Cardiac muscle cell (in vitro differentiated cells and primary cell): ENCODE measurements around the gene ABCA1. TPM values are rescaled to one million over a fixed set of nuclear protein-coding genes. Genes with fewer than 3 reads are reported as not detected.

Source experiments
- DNase-seq, 2 donors: peaks; one replicate each; pipeline versions ENCODE4 v3.0.0 to v3.0.0-alpha.2; 2010 to 2017; ENCODE audit warnings: low read depth in 1 of 2, low spot score in 1 of 2
- H3K27ac ChIP-seq: fragments of 200-600 bp; sonication (generic); 2 replicates; pipeline ENCODE4 v1.5.1; 2016
- H3K27me3 ChIP-seq: fragments of 200-600 bp; sonication (generic); 2 replicates; pipeline ENCODE4 v1.6.0; 2016; ENCODE audit warnings: control low read depth
- H3K36me3 ChIP-seq: fragments of 200-600 bp; sonication (generic); 2 replicates; pipeline ENCODE4 v1.5.1; 2016; ENCODE audit warnings: control low read depth
- H3K4me1 ChIP-seq: fragments of 200-600 bp; sonication (generic); 2 replicates; pipeline ENCODE4 v1.8.1; 2017; ENCODE audit warnings: low read depth, mild to moderate bottlenecking, mixed run types
- H3K4me3 ChIP-seq: fragments of 200-600 bp; sonication (generic); 2 replicates; pipeline ENCODE4 v1.5.1; 2016; ENCODE audit warnings: mild to moderate bottlenecking
- H3K9me3 ChIP-seq: fragments of 200-600 bp; sonication (generic); 2 replicates; pipeline ENCODE4 v1.5.1; 2017; ENCODE audit warnings: low read depth, mild to moderate bottlenecking, control low read depth
- CTCF ChIP-seq: IDR thresholded peaks from 2 replicates; pipeline ENCODE4 v1.5.1; 2012; ENCODE audit warnings: low read depth, mild to moderate bottlenecking, low read length
- polyA plus RNA-seq: library from polyadenylated mRNA; unstranded; fragments of >200 nt; fragmentation: Nextera tagmentation; extraction: Ambion mirVana; gene quantifications from 2 replicates; pipeline ENCODE4 v1.2.1, GENCODE V29; 2016
- total RNA-seq: library from RNA; depleted of rRNA; stranded (reverse); fragments of >200 nt; gene quantifications from 2 replicates; pipeline ENCODE4 v1.2.3, GENCODE V29; 2016

The ABCA1 gene
- total and polyA plus RNA-seq, 2 experiments from 2014 or later, result 2.5 to 23.0 TPM

GRCh38 chr9:104885818-104886709 is 41.9 kb downstream of the ABCA1 start:
- no peaks in the 10 kb centered on the region for H3K9me3 ChIP-seq
- H3K4me1 ChIP-seq, result no peaks in the 10 kb centered on the region
- no peak overlapping the region for H3K27ac ChIP-seq
- no peaks in the 10 kb centered on the region for H3K27me3 ChIP-seq
- DNase-seq, result no peak
- no peak for TF ChIP-seq CTCF
- peaks cover 15% of the 10 kb centered on the region for H3K36me3 ChIP-seq
- no peak overlapping the region for H3K4me3 ChIP-seq

- no peak for DNase-seq
- peaks cover 7% of the 10 kb centered on the region for H3K36me3 ChIP-seq
- TF ChIP-seq CTCF, result no peak
- H3K27ac ChIP-seq, result no peak overlapping the region
- H3K27me3 ChIP-seq, result no peaks in the 10 kb centered on the region
- no peaks in the 10 kb centered on the region for H3K4me1 ChIP-seq
- no peak overlapping the region for H3K4me3 ChIP-seq
- H3K9me3 ChIP-seq, result no peaks in the 10 kb centered on the region
These were observed 44.8 kb downstream of the ABCA1 start for GRCh38 chr9:104883169-104883568.

- Histone ChIP-seq H3K4me3 (no peak overlapping the region), H3K27me3 (no peaks in the 10 kb centered on the region), H3K27ac (no peak overlapping the region), H3K4me1 (no peaks in the 10 kb centered on the region), H3K36me3 (peaks cover 7% of the 10 kb centered on the region), H3K9me3 (no peaks in the 10 kb centered on the region)
- no peak for TF ChIP-seq CTCF
- DNase-seq, result no peak
These were observed 45.4 kb downstream of the ABCA1 start for GRCh38 chr9:104882566-104882965.

- Histone ChIP-seq H3K27ac (no peak overlapping the region), H3K4me3 (no peak overlapping the region), H3K27me3 (no peaks in the 10 kb centered on the region), H3K9me3 (no peaks in the 10 kb centered on the region), H3K36me3 (peaks cover 7% of the 10 kb centered on the region), H3K4me1 (no peaks in the 10 kb centered on the region)
- DNase-seq, result no peak
- no peak for TF ChIP-seq CTCF
These were observed 45.9 kb downstream of the ABCA1 start for GRCh38 chr9:104882086-104882485.

GRCh38 chr9:104879555-104880309 is 48.2 kb downstream of the ABCA1 start:
- Histone ChIP-seq H3K4me3 (no peak overlapping the region), H3K27me3 (no peaks in the 10 kb centered on the region), H3K36me3 (peaks cover 7% of the 10 kb centered on the region), H3K9me3 (no peaks in the 10 kb centered on the region), H3K27ac (no peak overlapping the region), H3K4me1 (no peaks in the 10 kb centered on the region)
- DNase-seq, result peak; percentile 11 to 95
- no peak for TF ChIP-seq CTCF
